Neural progenitor cell (in vitro differentiated cells): Measurements from ENCODE around the gene MYBPHL. TPM values are rescaled to one million over a fixed set of nuclear protein-coding genes. Genes with fewer than 3 reads are reported as not detected.

Experiments
- DNase-seq: peaks from one replicate; pipeline ENCODE4 v3.0.0-alpha.2; 2016; ENCODE audit warnings: low spot score
- H2AFZ ChIP-seq: fragments of 200-600 bp; sonication (generic); replicated peaks from 2 replicates; pipeline ENCODE4 v1.6.1; 2016; ENCODE audit warnings: antibody characterized with exemption
- H3F3A ChIP-seq: fragments of 200-600 bp; sonication (generic); 2 replicates; pipeline ENCODE4 v1.6.1; 2016; ENCODE audit warnings: antibody characterized with exemption, low read depth
- H3K27ac ChIP-seq: fragments of 200-600 bp; sonication (generic); 2 replicates; pipeline ENCODE4 v1.5.1; 2016; ENCODE audit warnings: mild to moderate bottlenecking
- H3K27me3 ChIP-seq: fragments of 200-600 bp; sonication (generic); 2 replicates; pipeline ENCODE4 v1.6.1; 2016; ENCODE audit warnings: mild to moderate bottlenecking, moderate library complexity
- H3K36me3 ChIP-seq: fragments of 200-600 bp; sonication (generic); 2 replicates; pipeline ENCODE4 v1.5.1; 2016
- H3K4me1 ChIP-seq: fragments of 200-600 bp; sonication (generic); 2 replicates; pipeline ENCODE4 v1.6.1; 2016; ENCODE audit warnings: mixed run types
- H3K4me2 ChIP-seq: fragments of 200-600 bp; sonication (generic); 2 replicates; pipeline ENCODE4 v1.6.1; 2016
- H3K4me3 ChIP-seq: fragments of 200-600 bp; sonication (generic); 2 replicates; pipeline ENCODE4 v1.5.1; 2016
- H3K79me2 ChIP-seq: fragments of 200-600 bp; sonication (generic); 2 replicates; pipeline ENCODE4 v1.6.1; 2016; ENCODE audit warnings: low read depth
- H3K9ac ChIP-seq: fragments of 200-600 bp; sonication (generic); 2 replicates; pipeline ENCODE4 v1.6.1; 2016
- H3K9me3 ChIP-seq: fragments of 200-600 bp; sonication (generic); 2 replicates; pipeline ENCODE4 v1.5.1; 2016; ENCODE audit warnings: low read depth
- H4K20me1 ChIP-seq: fragments of 200-600 bp; sonication (generic); 2 replicates; pipeline ENCODE4 v1.6.1; 2016; ENCODE audit warnings: low read depth
- H3K27ac Mint-ChIP-seq: 3 replicates; pipeline ENCODE4 v1.8.0; 2021; ENCODE audit warnings: mixed read lengths
- H3K27me3 Mint-ChIP-seq: 2 replicates; pipeline ENCODE4 v1.8.0; 2022; ENCODE audit warnings: low read depth, mild to moderate bottlenecking, inconsistent platforms, moderate library complexity, mixed read lengths; ENCODE audit not compliant: insufficient read depth
- H3K36me3 Mint-ChIP-seq: 3 replicates; pipeline ENCODE4 v1.8.0; 2021; ENCODE audit warnings: mixed read lengths
- H3K4me1 Mint-ChIP-seq: 3 replicates; pipeline ENCODE4 v1.8.0; 2021; ENCODE audit warnings: mixed read lengths
- H3K4me3 Mint-ChIP-seq: 3 replicates; pipeline ENCODE4 v1.8.0; 2021; ENCODE audit warnings: mild to moderate bottlenecking, moderate library complexity, mixed read lengths
- H3K9me3 Mint-ChIP-seq: 3 replicates; pipeline ENCODE4 v1.8.0; 2020; ENCODE audit warnings: mixed read lengths
- CTCF ChIP-seq: fragments of 200-600 bp; sonication (generic); IDR thresholded peaks from 2 replicates; pipeline ENCODE4 v1.5.1; 2017; ENCODE audit warnings: antibody characterized with exemption, mild to moderate bottlenecking
- EZH2 ChIP-seq: fragments of 200-600 bp; sonication (generic); IDR thresholded peaks from 2 replicates; pipeline ENCODE4 v1.6.1; 2017; ENCODE audit warnings: antibody characterized with exemption, mild to moderate bottlenecking, moderate library complexity
- EZH2phosphoT487 ChIP-seq: fragments of 200-600 bp; sonication (generic); IDR thresholded peaks from 2 replicates; pipeline ENCODE4 v1.6.1; 2017; ENCODE audit warnings: antibody characterized with exemption
- total RNA-seq: library from RNA; depleted of rRNA; stranded (reverse); fragments of >200 nt; gene quantifications from 2 replicates; pipeline ENCODE4 v1.2.3, GENCODE V29; 2015; ENCODE audit warnings: low replicate concordance

MYBPHL gene
- total RNA-seq, 1 donor from 2014 or later, result not detected

- no peak overlapping the region for H3K4me3 ChIP-seq
- Mint-ChIP-seq H3K27ac (no peak overlapping the region), H3K4me1 (peaks cover 3% of the 10 kb centered on the region), H3K27me3 (peaks cover 2% of the 10 kb centered on the region), H3K9me3 (no peaks in the 10 kb centered on the region), H3K36me3 (peaks cover 32% of the 10 kb centered on the region), H3K4me3 (no peak overlapping the region)
- no peak overlapping the region for H3K27ac ChIP-seq
- no peaks in the 10 kb centered on the region for H3K4me1 ChIP-seq
- no peaks in the 10 kb centered on the region for H3F3A ChIP-seq
- no peak overlapping the region for H2AFZ ChIP-seq
- H4K20me1 ChIP-seq, result no peaks in the 10 kb centered on the region
- no peak overlapping the region for H3K9ac ChIP-seq
- H3K36me3 ChIP-seq, result peaks cover 8% of the 10 kb centered on the region
- DNase-seq, result no peak
- no peak overlapping the region for H3K4me2 ChIP-seq
- TF ChIP-seq CTCF, result no peak
- no peak for TF ChIP-seq EZH2phosphoT487
- TF ChIP-seq EZH2, result no peak
- H3K9me3 ChIP-seq, result no peaks in the 10 kb centered on the region
- H3K79me2 ChIP-seq, result no peaks in the 10 kb centered on the region
- H3K27me3 ChIP-seq, result no peaks in the 10 kb centered on the region
These were observed 16.2 kb upstream of the MYBPHL start for GRCh38 chr1:109322974-109323373.

- Histone ChIP-seq H3F3A (no peaks in the 10 kb centered on the region), H3K79me2 (no peaks in the 10 kb centered on the region), H3K36me3 (no peaks in the 10 kb centered on the region), H3K4me2 (no peak overlapping the region), H3K9ac (no peak overlapping the region), H3K27me3 (no peaks in the 10 kb centered on the region), H3K4me3 (no peak overlapping the region), H3K27ac (no peak overlapping the region), H3K4me1 (no peaks in the 10 kb centered on the region), H3K9me3 (no peaks in the 10 kb centered on the region), H4K20me1 (no peaks in the 10 kb centered on the region), H2AFZ (no peak overlapping the region)
- no peak overlapping the region for H3K27ac Mint-ChIP-seq
- no peak for TF ChIP-seq EZH2
- TF ChIP-seq CTCF, result no peak
- no peaks in the 10 kb centered on the region for H3K9me3 Mint-ChIP-seq
- H3K36me3 Mint-ChIP-seq, result peaks cover 38% of the 10 kb centered on the region
- peaks cover 2% of the 10 kb centered on the region for H3K27me3 Mint-ChIP-seq
- H3K4me3 Mint-ChIP-seq, result no peak overlapping the region
- H3K4me1 Mint-ChIP-seq, result no peaks in the 10 kb centered on the region
- DNase-seq, result no peak
These were observed 12.3 kb upstream of the MYBPHL start for GRCh38 chr1:109319114-109319513.

- no peaks in the 10 kb centered on the region for H3K9me3 Mint-ChIP-seq
- no peak overlapping the region for H3K4me3 Mint-ChIP-seq
- no peak overlapping the region for H3K4me2 ChIP-seq
- H3K4me1 ChIP-seq, result no peaks in the 10 kb centered on the region
- no peaks in the 10 kb centered on the region for H3K4me1 Mint-ChIP-seq
- H3K27me3 ChIP-seq, result no peaks in the 10 kb centered on the region
- peaks cover 2% of the 10 kb centered on the region for H3K27me3 Mint-ChIP-seq
- H2AFZ ChIP-seq, result no peak overlapping the region
- no peak overlapping the region for H3K27ac Mint-ChIP-seq
- H3K9me3 ChIP-seq, result no peaks in the 10 kb centered on the region
- TF ChIP-seq CTCF, result no peak
- no peak for TF ChIP-seq EZH2
- TF ChIP-seq EZH2phosphoT487, result no peak
- H3K36me3 ChIP-seq, result no peaks in the 10 kb centered on the region
- no peaks in the 10 kb centered on the region for H3F3A ChIP-seq
- H4K20me1 ChIP-seq, result no peaks in the 10 kb centered on the region
- no peak overlapping the region for H3K4me3 ChIP-seq
- peaks cover 37% of the 10 kb centered on the region for H3K36me3 Mint-ChIP-seq
- no peak overlapping the region for H3K9ac ChIP-seq
- no peak for DNase-seq
- H3K79me2 ChIP-seq, result no peaks in the 10 kb centered on the region
- H3K27ac ChIP-seq, result no peak overlapping the region
These were observed 9.7 kb upstream of the MYBPHL start for GRCh38 chr1:109316506-109316905.

- DNase-seq, result no peak
- Histone ChIP-seq H3K79me2 (no peaks in the 10 kb centered on the region), H3K4me2 (no peak overlapping the region), H3K27ac (no peak overlapping the region), H2AFZ (no peak overlapping the region), H3K4me3 (no peak overlapping the region), H4K20me1 (no peaks in the 10 kb centered on the region), H3K36me3 (no peaks in the 10 kb centered on the region), H3F3A (no peaks in the 10 kb centered on the region), H3K9me3 (no peaks in the 10 kb centered on the region), H3K9ac (no peak overlapping the region), H3K4me1 (no peaks in the 10 kb centered on the region), H3K27me3 (no peaks in the 10 kb centered on the region)
- TF ChIP-seq EZH2 (no peak), EZH2phosphoT487 (no peak), CTCF (no peak)
- Mint-ChIP-seq H3K4me3 (no peak overlapping the region), H3K27me3 (no peaks in the 10 kb centered on the region), H3K4me1 (no peaks in the 10 kb centered on the region), H3K27ac (no peak overlapping the region), H3K36me3 (peaks cover 33% of the 10 kb centered on the region), H3K9me3 (no peaks in the 10 kb centered on the region)
These were observed 8.5 kb upstream of the MYBPHL start for GRCh38 chr1:109315288-109315687.
